Hepatocyte (in vitro differentiated cells): Measurements from ENCODE around the gene CD93. TPM values are rescaled to one million over a fixed set of nuclear protein-coding genes. Genes with fewer than 3 reads are reported as not detected.

Experiments
- DNase-seq: peaks from one replicate; pipeline ENCODE4 v3.0.0-alpha.2; 2016; ENCODE audit warnings: low spot score
- H2AFZ ChIP-seq: fragments of 200-600 bp; sonication (generic); 2 replicates; pipeline ENCODE4 v1.6.0; 2016; ENCODE audit warnings: antibody characterized with exemption, mild to moderate bottlenecking
- H3K27ac ChIP-seq: fragments of 200-600 bp; sonication (generic); 2 replicates; pipeline ENCODE4 v1.5.1; 2016; ENCODE audit warnings: mild to moderate bottlenecking
- H3K27me3 ChIP-seq: fragments of 200-600 bp; sonication (generic); 2 replicates; pipeline ENCODE4 v1.6.1; 2016
- H3K36me3 ChIP-seq: fragments of 200-600 bp; sonication (generic); replicated peaks from 2 replicates; pipeline ENCODE4 v1.5.1; 2016; ENCODE audit warnings: low read depth; ENCODE audit not compliant: insufficient read depth
- H3K4me1 ChIP-seq: fragments of 200-600 bp; sonication (generic); 2 replicates; pipeline ENCODE4 v1.5.1; 2016; ENCODE audit warnings: mild to moderate bottlenecking, moderate library complexity; ENCODE audit not compliant: insufficient read depth
- H3K4me2 ChIP-seq: fragments of 200-600 bp; sonication (generic); 2 replicates; pipeline ENCODE4 v1.6.0; 2016
- H3K4me3 ChIP-seq: fragments of 200-600 bp; sonication (generic); 2 replicates; pipeline ENCODE4 v1.5.1; 2016; ENCODE audit warnings: mild to moderate bottlenecking
- H3K79me2 ChIP-seq: fragments of 200-600 bp; sonication (generic); 2 replicates; pipeline ENCODE4 v1.6.0; 2017; ENCODE audit warnings: mild to moderate bottlenecking
- H3K9me2 ChIP-seq: fragments of 200-600 bp; sonication (generic); replicated peaks from 2 replicates; pipeline ENCODE4 v1.6.0; 2017; ENCODE audit warnings: mild to moderate bottlenecking; ENCODE audit not compliant: insufficient read depth
- H3K9me3 ChIP-seq: fragments of 200-600 bp; sonication (generic); 2 replicates; pipeline ENCODE4 v1.5.1; 2016; ENCODE audit warnings: low read depth, mild to moderate bottlenecking
- H4K20me1 ChIP-seq: fragments of 200-600 bp; sonication (generic); 2 replicates; pipeline ENCODE4 v1.6.0; 2016; ENCODE audit warnings: mild to moderate bottlenecking; ENCODE audit not compliant: insufficient read depth, poor library complexity, severe bottlenecking
- CTCF ChIP-seq: fragments of 200-600 bp; sonication (generic); IDR thresholded peaks from 2 replicates; pipeline ENCODE4 v1.5.1; 2016; ENCODE audit warnings: antibody characterized with exemption, mild to moderate bottlenecking; ENCODE audit not compliant: poor library complexity
- EZH2 ChIP-seq: fragments of 200-600 bp; sonication (generic); IDR thresholded peaks from 2 replicates; pipeline ENCODE4 v1.6.1; 2016; ENCODE audit warnings: antibody characterized with exemption, mild to moderate bottlenecking, borderline replicate concordance
- EZH2phosphoT487 ChIP-seq: fragments of 200-600 bp; sonication (generic); IDR thresholded peaks from one replicate; pipeline ENCODE4 v1.6.1; 2018; ENCODE audit warnings: antibody characterized with exemption, mild to moderate bottlenecking, low read depth, moderate library complexity; ENCODE audit not compliant: unreplicated experiment, severe bottlenecking
- WGBS: methylation state at CpG from one replicate; pipeline ENCODE4 v1.1.6; 2016; ENCODE audit warnings: low lambda C conversion rate; ENCODE audit errors: missing lambda C conversion rate; 5-methylcytosine and 5-hydroxymethylcytosine counted together
- polyA plus RNA-seq: library from polyadenylated mRNA; unstranded; fragments of >200 nt; fragmentation: Nextera tagmentation; extraction: Ambion mirVana; gene quantifications from 2 replicates; pipeline ENCODE4 v1.2.1, GENCODE V29; 2016
- total RNA-seq: library from RNA; depleted of rRNA; stranded (reverse); fragments of >200 nt; gene quantifications from 2 replicates; pipeline ENCODE4 v1.2.3, GENCODE V29; 2014

CD93 gene
- total and polyA plus RNA-seq, 2 experiments from 2014 or later = 0.07 to 2.1 TPM

- DNase-seq = peak; percentile 84
- no peaks in the 10 kb centered on the region for H3K9me3 ChIP-seq
- under 1% methylated on average over 60 of the region's 79 CpGs for WGBS
- no peaks in the 10 kb centered on the region for H4K20me1 ChIP-seq
- peaks cover 30% of the 10 kb centered on the region for H3K4me1 ChIP-seq
- no peaks in the 10 kb centered on the region for H3K36me3 ChIP-seq
- no peak for TF ChIP-seq EZH2phosphoT487
- H3K27ac ChIP-seq = peak within 1 kb of the TSS; percentile 79
- H3K9me2 ChIP-seq = no peaks in the 10 kb centered on the region
- peaks cover 14% of the 10 kb centered on the region for H3K27me3 ChIP-seq
- H3K79me2 ChIP-seq = peaks cover 7% of the 10 kb centered on the region
- peak within 1 kb of the TSS; percentile 64 for H3K4me3 ChIP-seq
- H3K4me2 ChIP-seq = peak within 1 kb of the TSS; percentile 97
- H2AFZ ChIP-seq = peak within 1 kb of the TSS; percentile 5
Measured at GRCh38 chr20:23049201-23050075, 36.7 kb downstream of the CD93 start, which contains the start of gene THBD. TSS of gene THBD (minus strand) at chr20:23049672. CDS start at chr20:23049504, 168 bp downstream.

GRCh38 chr20:23048283-23049200 lies 37.6 kb downstream of the CD93 start:
- H3K36me3 ChIP-seq = no peaks in the 10 kb centered on the region
- peak overlapping the region; percentile 5 for H2AFZ ChIP-seq
- H3K9me2 ChIP-seq = no peaks in the 10 kb centered on the region
- H3K27me3 ChIP-seq = peaks cover 14% of the 10 kb centered on the region
- peak overlapping the region; percentile 33 for H3K4me3 ChIP-seq
- no peaks in the 10 kb centered on the region for H3K9me3 ChIP-seq
- peak; percentile 76 for DNase-seq
- no peaks in the 10 kb centered on the region for H4K20me1 ChIP-seq
- TF ChIP-seq CTCF (peak; percentile 49), EZH2 (no peak), EZH2phosphoT487 (no peak)
- 8% methylated on average over 89 of the region's 92 CpGs for WGBS
- peak overlapping the region; percentile 97 for H3K4me2 ChIP-seq
- peaks cover 30% of the 10 kb centered on the region for H3K4me1 ChIP-seq
- peaks cover 7% of the 10 kb centered on the region for H3K79me2 ChIP-seq
- H3K27ac ChIP-seq = peak overlapping the region; percentile 79

GRCh38 chr20:23047738-23048214 lies 38.3 kb downstream of the CD93 start:
- no peak overlapping the region for H3K4me3 ChIP-seq
- H3K36me3 ChIP-seq = no peaks in the 10 kb centered on the region
- no peak for DNase-seq
- H4K20me1 ChIP-seq = no peaks in the 10 kb centered on the region
- no peaks in the 10 kb centered on the region for H3K9me3 ChIP-seq
- TF ChIP-seq EZH2phosphoT487 = no peak
- TF ChIP-seq EZH2 = no peak
- TF ChIP-seq CTCF = no peak
- H3K4me2 ChIP-seq = peak overlapping the region; percentile 97
- H3K27me3 ChIP-seq = peaks cover 14% of the 10 kb centered on the region
- WGBS = 26% methylated on average over 43 of the region's 47 CpGs
- no peaks in the 10 kb centered on the region for H3K9me2 ChIP-seq
- H3K27ac ChIP-seq = no peak overlapping the region
- peaks cover 7% of the 10 kb centered on the region for H3K79me2 ChIP-seq
- no peak overlapping the region for H2AFZ ChIP-seq
- H3K4me1 ChIP-seq = peaks cover 30% of the 10 kb centered on the region
